T1000 (cell line): ENCODE measurements around the gene MLXIPL.
"Not testable (repeated sequence)": the region's sequence is repeated elsewhere in the genome, so short reads cannot be mapped to it uniquely, and the experiment has no call there.

Experiments used
- DNase-seq: peaks from one replicate; lab custom pipeline; 2025; ENCODE audit warnings: mixed read lengths; lab: John Stamatoyannopoulos, UW

MLXIPL gene, protein sequence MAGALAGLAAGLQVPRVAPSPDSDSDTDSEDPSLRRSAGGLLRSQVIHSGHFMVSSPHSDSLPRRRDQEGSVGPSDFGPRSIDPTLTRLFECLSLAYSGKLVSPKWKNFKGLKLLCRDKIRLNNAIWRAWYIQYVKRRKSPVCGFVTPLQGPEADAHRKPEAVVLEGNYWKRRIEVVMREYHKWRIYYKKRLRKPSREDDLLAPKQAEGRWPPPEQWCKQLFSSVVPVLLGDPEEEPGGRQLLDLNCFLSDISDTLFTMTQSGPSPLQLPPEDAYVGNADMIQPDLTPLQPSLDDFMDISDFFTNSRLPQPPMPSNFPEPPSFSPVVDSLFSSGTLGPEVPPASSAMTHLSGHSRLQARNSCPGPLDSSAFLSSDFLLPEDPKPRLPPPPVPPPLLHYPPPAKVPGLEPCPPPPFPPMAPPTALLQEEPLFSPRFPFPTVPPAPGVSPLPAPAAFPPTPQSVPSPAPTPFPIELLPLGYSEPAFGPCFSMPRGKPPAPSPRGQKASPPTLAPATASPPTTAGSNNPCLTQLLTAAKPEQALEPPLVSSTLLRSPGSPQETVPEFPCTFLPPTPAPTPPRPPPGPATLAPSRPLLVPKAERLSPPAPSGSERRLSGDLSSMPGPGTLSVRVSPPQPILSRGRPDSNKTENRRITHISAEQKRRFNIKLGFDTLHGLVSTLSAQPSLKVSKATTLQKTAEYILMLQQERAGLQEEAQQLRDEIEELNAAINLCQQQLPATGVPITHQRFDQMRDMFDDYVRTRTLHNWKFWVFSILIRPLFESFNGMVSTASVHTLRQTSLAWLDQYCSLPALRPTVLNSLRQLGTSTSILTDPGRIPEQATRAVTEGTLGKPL

DNA sequence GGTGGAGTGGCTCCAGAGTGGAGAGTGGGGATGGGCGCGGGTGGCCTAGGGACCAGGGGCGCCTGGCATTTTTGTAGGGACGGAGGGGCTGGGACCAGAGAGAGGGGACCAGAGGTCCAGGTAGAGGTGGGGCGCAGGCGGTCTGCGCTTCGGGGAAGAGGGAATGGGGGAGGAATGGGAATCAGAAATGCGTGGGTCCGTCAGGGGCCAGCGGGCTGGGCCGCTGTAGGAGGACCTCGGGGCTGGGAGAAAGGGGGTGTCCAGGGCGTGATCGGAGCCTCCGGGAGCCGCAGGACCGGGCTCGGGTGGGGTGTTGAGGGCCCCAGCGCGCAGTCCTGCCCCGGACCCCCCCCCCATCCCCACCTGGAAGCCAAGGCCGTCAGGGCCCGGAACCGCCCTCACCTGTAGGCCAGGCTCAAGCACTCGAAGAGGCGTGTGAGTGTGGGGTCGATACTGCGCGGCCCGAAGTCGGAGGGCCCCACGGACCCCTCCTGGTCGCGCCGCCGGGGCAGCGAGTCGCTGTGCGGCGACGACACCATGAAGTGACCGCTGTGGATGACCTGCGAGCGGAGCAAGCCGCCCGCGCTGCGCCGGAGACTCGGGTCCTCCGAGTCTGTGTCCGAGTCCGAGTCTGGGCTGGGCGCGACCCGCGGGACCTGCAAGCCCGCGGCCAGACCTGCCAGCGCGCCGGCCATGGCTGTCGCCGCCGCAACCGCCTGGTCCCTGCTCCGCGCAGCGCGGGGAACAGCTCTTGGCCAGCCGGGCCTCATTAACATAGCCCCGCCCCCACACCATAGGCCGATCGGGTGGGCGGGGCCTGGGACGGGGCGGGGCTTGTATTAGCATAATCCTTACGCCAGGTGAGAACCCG, at the start of gene MLXIPL:
MLXIPL (minus strand) TSS at position 725 of the 871 bp plus-strand sequence; CDS start at position 695, 30 bp downstream.
- DNase-seq = no peak

DNA sequence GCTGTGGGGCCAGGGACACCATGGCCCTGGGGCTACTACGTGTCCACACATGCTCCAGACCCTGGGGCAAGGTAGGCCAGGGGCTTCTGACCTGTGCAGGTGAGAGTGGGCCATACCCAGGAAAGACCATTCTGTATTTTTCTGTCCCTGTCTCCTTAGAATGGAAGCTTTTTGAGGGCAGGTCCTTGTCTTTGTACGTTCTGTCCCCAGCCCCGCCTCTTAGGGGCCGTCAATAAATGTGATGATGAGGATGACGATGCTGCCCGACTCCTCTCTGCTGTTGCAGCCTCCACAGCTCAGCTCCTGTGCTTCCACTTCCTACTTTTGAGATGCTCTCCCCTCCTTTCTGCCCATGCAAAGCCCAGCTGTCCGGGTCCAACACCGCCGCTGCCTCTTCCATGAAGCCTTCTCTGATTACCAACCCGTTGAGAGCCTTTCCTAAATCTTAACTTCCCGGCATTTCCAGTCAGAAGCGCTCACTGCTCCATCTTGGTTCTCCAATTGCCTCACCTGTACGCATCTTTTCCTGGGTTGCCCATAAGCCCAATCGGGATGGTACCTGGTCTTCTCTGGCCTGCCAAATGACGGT, 47.6 kb upstream of the MLXIPL start:
- DNase-seq = no peak

DNA sequence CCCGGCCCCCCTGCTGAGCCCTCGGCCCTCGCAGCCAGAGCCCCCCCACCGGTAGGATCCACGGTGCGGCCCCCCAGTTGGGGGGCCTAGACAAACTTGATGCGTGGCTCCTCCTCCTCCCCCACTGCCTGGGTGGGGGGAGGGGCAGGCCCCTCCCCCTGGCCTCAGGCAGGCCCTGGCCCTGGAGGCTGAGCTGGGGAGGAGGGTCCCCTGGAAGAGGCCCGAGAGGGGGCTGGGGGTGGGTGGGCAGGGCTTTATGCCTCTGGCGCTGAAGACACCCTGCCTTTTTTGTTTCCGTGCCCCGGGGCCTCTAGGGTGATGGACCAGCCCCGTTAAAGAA, 47.0 kb upstream of the MLXIPL start:
- no peak for DNase-seq

DNA sequence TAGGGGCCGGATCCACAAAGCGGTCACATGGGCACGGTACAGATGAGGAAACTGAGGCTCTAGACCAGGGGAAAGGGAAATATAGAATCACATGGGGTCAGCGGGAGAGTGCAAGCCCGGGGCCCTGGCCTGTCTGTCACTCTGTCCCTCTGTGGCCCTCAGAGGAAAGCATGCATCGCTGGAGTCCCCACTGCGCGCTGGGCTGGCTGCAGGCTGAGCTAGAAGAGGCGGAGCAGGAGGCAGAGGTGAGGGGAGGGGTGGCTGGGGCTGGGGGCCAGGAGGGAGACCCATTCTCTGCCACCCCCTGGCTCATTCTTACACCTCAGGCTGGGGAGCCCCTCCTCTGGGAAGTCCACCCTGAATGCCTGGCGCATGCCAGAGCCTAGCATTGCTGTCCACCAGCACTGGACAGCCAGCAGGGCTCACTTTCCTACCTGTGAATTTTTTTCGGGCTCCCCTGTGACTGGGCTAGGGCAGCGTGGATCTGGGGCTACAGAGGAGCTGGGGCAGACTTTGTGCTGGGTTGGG, 45.6 kb upstream of the MLXIPL start:
- no peak for DNase-seq

DNA sequence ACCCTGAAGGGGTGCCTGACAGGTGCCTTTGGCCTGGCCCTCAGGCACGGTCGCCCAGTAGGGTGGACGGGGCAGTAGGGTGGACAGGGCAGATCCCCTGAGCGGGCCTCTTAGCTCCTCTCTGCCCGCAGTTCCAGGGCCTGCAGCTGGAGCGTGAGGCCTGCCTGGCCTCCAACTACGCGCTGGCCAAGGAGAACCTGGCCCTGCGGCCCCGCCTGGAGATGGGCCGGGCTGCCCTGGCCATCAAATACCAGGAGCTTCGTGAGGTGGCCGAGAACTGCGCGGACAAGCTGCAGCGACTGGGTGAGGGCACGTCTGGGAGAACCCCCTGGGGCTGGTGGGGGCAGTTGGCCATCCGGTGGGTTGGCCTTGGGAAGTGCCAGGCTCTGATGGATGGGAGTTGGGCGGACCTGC, 45.0 kb upstream of the MLXIPL start:
- no peak for DNase-seq

DNA sequence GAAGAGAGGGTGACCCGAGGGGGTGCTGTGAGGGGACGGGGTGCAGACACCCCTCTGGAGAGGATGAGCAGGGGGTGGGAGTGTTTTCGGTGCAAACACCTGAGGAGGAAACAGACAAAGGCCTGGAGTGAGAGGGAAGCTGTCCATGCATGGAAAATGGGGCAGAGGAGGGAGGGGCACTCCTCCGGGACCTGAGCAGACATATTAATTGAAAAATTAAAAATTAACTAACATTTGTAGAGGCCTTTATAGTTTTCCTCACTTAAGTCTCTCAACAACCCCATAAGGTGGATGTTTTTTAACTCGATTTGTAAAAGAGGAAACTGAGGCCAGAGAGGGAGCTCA, 44.5 kb upstream of the MLXIPL start:
- no peak for DNase-seq

DNA sequence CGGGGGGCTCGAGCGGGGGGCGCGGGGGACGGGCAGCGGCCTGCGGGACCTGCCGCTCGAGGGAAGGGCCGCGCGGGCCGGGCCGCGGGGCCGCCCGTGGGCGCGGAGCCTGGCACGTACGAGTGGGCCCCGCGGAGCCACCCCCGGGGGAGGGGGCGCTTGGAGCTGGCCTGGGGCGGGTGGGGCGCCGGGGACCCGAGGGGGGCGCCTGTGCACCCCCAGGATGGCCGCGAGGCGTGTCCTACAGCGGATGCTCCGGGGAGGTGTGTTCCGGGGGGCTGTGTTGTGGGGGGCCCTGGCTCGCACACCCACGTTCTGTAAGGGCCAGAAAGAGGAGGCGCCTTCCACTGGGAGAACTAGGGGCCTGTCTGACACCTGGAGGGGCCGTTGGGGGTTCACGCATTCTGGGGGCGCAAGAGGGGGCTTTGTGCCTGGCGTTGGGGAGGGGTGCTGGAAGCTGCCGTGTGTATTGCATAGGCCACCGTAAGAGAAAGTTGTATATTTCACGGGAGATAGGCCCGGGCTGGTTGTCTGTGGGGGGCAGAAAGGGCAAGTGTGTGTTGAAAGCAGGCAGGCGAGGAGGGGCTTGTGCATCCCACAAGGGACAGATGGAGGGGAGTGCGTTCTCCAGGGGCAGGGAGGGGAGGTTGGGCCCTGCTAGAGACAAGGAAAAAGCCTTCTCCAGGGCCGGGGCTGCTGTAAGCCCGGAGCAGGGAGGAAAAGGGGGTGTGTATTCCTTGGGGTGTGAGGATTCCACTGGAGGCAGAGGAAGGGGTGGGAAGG, 44.0 kb upstream of the MLXIPL start:
- no peak for DNase-seq

DNA sequence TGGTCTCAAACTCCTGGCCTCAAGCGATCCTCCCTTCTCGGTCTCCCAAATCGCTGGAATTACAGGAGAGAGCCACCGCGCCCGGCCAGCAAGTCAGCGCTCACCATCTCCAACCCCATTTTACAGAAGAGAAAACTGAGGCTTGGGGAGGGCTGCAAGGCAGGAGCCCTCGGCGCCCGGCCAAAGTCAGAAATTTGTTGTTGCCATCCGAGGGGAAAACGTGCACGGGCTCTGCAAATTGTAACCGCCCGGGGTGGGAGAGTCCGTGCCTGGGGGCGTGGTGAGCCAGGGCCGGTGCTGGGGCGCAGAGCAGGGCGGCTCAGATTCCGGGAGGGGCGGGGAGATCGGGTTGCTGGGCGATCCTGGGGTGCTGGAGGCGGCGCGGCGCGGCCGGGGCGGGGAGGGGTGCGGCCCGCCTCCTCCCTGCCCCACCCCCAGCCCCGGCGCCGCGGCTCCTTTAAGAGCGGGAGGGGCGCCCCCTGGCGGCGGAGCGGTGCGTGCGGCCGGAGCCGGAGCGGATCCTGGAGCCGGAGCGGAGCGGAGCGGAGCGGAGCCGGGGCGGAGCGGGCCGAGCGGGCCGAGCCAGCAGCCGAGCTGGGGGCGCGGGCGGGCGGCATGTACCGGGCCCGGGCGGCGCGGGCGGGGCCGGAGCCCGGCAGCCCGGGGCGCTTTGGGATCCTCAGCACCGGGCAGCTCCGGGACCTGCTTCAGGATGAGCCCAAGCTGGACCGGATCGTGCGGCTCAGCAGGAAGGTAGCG, 43.2 kb upstream of the MLXIPL start, which contains the start of gene VPS37D:
VPS37D (plus strand) TSS at position 488 of the 759 bp plus-strand sequence; CDS start at position 616, 128 bp downstream.
- peak; percentile 80 for DNase-seq

DNA sequence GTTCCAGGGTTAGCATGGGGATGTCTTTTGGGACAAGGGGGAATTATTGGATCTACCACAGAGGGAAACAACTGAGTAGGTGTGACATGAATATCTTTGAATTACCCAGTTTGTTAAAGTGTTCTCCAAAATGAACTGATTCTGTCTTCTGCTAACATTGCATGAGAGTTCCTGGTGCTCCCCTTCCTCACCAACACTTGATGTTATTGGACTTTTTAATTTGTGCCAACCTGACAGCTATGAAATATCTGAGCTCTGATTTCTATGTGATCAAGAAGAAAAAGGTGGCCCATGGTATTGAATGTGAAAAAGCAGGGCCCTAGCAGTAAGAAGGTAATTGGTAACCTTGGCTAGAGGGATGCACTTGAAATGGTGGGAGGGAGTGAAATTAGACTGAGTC, 38.7 kb upstream of the MLXIPL start:
- no peak for DNase-seq

DNA sequence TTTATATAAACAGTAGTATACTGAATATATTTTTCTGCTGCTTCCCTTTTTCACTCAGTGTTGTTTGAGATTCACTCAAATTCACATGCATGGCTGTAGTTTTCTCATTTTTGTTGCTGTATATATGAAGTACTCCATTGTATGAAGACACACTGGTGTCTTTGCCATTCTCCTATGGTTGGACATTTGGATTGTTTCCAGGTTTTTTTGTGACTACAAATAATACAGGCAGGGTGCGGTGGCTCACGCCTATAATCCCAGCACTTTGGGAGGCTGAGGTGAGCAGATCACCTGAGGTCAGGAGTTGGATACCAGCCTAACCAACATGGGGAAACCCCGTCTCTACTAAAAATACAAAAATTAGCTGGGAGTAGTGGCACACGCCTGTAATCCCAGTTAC, 36.3 kb upstream of the MLXIPL start:
- not testable (repeated sequence) for DNase-seq

DNA sequence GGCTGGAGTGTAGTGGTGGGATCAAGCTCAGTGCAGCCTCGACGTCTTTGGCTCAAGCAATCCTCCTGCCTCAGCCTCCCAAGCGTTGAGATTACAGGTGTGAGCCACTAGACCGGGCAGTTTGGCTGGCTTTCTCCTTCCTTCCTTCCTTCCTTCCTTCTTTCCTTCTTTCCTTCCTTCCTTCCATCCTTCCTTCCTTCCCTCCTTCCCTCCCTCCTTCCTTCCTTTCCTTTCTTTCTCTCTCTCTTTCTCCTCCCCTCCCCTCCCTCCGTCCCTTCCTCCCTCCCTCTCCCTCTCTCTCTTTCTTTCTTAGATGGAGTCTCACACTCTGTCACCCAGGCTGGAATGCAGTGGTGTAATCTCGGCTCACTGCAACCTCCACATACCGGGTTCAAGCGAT, 35.7 kb upstream of the MLXIPL start:
- no peak for DNase-seq

DNA sequence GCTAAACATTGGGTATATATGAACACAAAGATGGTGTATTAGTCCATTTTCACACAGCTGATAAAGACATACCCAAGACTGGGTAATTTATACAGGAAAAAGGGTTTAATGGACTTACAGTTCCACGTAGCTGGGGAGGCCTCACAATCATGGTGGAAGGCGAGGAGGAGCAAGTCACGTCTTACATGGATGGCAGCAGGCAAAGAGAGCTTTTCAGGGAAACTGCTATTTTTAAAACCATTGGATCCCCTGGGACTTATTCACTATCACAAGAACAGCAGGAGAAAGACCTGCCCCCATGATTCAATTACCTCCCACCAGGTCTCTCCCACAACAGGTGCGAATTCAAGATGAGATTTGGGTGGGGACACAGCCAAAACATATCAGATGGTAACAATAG, 31.0 kb upstream of the MLXIPL start:
- DNase-seq = not testable (repeated sequence)

DNA sequence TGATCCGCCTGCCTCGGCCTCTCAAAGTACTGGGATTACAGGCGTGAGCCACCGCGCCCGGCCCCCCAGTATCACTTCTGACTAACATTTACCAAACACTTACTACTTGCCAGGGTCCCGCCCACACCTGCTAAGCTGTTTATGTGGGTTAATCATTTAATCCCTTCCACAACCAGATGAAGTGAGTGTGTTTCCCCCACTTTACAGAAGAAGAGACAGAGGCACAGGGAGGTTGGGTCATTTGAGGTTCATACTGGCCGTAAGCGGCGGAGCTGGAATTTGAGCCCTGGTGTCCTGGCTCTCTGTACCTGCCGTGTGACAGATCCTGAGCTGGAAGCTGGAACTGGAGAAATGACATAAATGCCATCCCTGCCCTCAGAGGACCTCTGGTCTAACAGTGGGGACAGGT, 28.2 kb upstream of the MLXIPL start:
- no peak for DNase-seq

DNA sequence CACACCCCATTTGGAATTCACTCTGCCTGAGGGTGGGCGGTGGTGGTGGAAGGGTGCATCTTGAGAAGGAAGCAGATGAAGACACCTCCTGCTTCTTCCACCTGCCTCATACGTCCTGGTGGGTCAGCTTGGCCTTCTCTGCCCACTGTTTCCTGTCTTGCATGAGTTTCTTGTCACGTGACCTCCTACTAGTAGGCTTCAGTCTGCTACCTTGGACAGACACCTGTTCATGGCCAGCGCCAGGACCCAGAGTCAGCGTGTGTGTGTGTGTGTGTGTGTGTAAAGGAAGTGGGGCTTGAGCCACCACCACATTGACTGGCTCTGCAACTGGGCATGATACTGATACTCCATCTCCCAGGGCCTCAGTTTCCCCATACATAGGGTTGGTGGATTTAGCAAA, 26.2 kb upstream of the MLXIPL start:
- no peak for DNase-seq

DNA sequence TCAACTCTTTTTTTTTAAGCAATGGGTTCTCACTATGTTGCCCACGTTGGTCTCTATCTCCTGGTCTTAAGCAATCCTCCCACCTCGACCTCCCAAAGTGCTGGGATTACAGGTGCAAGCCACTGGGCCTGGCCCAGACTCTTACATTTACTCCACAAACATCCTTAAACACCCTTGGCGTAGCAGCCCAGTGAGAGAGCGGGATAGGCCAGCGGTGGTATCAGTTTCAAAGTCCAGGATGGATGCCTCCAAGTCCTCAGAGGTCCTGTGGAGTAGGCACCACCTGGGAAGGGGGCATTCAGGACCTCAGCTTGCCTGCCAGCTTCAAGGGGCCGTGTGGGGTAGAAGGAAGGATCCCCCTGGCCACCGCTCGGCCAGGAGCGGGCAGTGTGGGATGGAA, 25.3 kb upstream of the MLXIPL start:
- DNase-seq = no peak

DNA sequence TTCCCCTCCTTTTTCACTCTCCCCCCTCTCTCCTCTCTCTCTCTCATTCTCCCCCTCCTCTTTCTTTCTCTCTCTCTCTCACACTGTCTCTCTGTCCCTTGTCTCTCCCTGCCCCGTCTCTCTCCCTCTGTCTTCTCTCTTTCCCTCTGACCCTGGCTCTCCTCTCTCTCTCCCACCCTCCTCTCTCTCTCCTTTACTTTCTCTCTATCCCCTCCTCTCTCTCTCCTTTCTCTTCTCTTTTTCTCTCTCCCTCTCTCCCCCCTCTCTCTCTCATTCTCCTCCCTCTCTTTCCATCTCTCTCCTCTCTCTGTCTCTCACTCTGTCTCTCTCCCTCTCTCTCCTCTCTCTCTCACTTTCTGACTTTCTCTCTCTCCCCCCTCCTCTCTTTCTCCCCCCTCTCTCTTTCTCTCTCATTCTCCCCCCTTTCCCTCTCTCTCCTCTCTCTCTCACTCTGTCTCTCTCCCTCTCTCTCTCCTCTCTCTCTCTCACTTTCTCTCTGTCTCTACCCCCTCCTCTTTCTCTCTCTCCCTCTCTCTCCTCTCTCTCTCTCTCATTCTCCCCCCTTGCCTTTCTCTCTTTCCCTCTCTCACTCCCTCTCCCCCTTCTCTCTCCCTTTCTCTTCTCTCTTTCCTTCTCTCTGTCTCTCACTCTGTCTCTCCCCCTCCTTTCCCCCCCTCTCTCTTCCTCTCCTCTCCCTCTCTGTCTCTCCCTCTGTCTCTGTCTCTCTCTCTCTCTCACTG, 24.4 kb upstream of the MLXIPL start:
- no peak for DNase-seq

DNA sequence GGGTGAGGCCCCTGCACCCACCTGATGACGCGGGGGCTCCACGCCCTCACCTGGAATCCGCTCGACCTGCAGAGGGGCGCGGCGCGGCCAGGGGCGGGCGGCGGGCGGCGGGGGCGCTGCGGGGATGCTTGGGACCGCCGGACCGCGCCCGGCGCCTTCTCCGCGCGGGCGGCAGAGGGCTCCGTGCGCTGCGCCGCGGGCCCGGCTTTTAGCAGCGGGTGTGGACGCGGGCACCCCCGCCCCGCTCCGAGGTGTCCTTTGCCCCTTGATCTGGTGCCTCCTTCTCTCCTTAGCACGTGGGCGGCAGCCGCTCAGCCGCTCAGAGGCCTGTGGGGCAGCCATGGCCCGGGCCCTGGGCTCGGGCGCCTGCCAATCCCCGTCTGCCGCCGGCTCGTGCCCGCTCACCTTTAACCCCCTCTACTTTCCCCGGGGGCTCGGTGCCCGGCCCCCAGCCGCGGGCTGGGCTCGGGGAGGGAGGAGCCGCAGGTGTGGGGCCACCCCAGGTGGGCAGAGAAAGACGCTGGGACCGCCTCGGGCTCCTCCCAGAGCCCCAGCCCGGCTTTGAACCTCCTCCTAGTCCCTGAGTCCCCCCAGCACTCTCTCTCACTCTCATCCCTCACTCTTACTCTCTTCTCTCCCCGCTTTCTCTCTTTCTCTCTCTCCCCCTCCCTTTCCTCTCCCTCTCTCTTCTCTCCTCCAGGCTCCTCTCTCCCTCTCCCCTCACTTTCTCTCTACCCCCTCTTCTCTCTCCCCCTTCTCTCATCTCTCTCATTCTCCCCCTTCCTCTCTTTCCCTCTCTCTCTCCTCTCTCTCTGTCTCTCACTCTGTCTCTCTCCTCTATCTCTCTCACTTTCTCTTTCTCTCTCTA, 23.6 kb upstream of the MLXIPL start:
- DNase-seq = no peak
